Prostate gland (tissue), 2 donors: ENCODE data around the gene KRT26. TPM values are rescaled to one million over a fixed set of nuclear protein-coding genes. Genes with fewer than 3 reads are reported as not detected.

Experiments
- DNase-seq: peaks from one replicate; pipeline ENCODE4 v3.0.0-alpha.2; 2019; ENCODE audit warnings: low spot score
- H3K27ac ChIP-seq, 2 donors: fragments of 200-600 bp; sonication (generic); 2 replicates each; pipeline ENCODE4 v1.5.1; 2017 to 2019
- H3K27me3 ChIP-seq: fragments of 200-600 bp; sonication (generic); replicated peaks from 2 replicates; pipeline ENCODE4 v1.5.1; 2019; ENCODE audit not compliant: insufficient read depth
- H3K36me3 ChIP-seq, 2 donors: fragments of 200-600 bp; sonication (generic); 1 replicate in 1 of 2; 2 replicates in 1 of 2; pipeline versions ENCODE4 v1.5.1 to v1.8.1; 2017 to 2019
- H3K4me1 ChIP-seq: fragments of 200-600 bp; sonication (generic); replicated peaks from 2 replicates; pipeline ENCODE4 v1.5.1; 2019
- H3K4me3 ChIP-seq, 2 donors: fragments of 200-600 bp; sonication (generic); 2 replicates each; pipeline ENCODE4 v1.5.1; 2017 to 2019
- H3K9me3 ChIP-seq: fragments of 200-600 bp; sonication (generic); 2 replicates; pipeline ENCODE4 v1.5.1; 2017
- CTCF ChIP-seq, 4 experiments: fragments of 200-600 bp in 2 of 4; fragments of 450-650 bp in 2 of 4; sonication (generic) in 2 of 4; IDR thresholded peaks; 1 replicate in 3 of 4; 2 replicates in 1 of 4; pipeline ENCODE4 v1.5.1; 2016 to 2019; ENCODE audit warnings: antibody characterized with exemption in 4 of 4, mild to moderate bottlenecking in 2 of 4, moderate library complexity in 2 of 4
- POLR2A ChIP-seq: fragments of 450-650 bp; IDR thresholded peaks from one replicate; pipeline ENCODE4 v1.6.1; 2016; ENCODE audit warnings: antibody characterized with exemption, mild to moderate bottlenecking
- POLR2AphosphoS5 ChIP-seq: sonication (generic); formaldehyde crosslinking; IDR thresholded peaks from one replicate; pipeline ENCODE4 v1.6.1; 2017; ENCODE audit warnings: antibody characterized with exemption
- WGBS: methylation state at CpG from one replicate; pipeline ENCODE4 v1.1.5; 2018; 5-methylcytosine and 5-hydroxymethylcytosine counted together
- intact Hi-C: fragments of 100-400 bp; cut with DNase I; formaldehyde crosslinking; loops from one replicate; pipeline ENCODE4 v1.14.2; 2022
- total RNA-seq, 2 donors: library from RNA; depleted of rRNA; stranded (reverse); fragments of >200 nt; gene quantifications; one replicate each; pipeline ENCODE4 v1.1.0, GENCODE V29; 2016

The KRT26 gene
- total RNA-seq, 2 donors from 2014 or later, result 0.28 TPM; not detected in 1

- intact Hi-C loops, result no loop called here
- H3K9me3 ChIP-seq, result no peaks in the 10 kb centered on the region
- H3K4me3 ChIP-seq, result no peak overlapping the region
- DNase-seq, result no peak
- WGBS, result 66% methylated on average over 5 of the region's 5 CpGs
- no peaks in the 10 kb centered on the region for H3K27me3 ChIP-seq
- H3K36me3 ChIP-seq, result no peaks in the 10 kb centered on the region
- H3K27ac ChIP-seq, result no peak overlapping the region
- no peak for TF ChIP-seq POLR2A
- no peak for TF ChIP-seq POLR2AphosphoS5
- no peak for TF ChIP-seq CTCF (IDR thresholded peaks at IDR 0.05)
- no peaks in the 10 kb centered on the region for H3K4me1 ChIP-seq
Measured at GRCh38 chr17:40778461-40778860, 6.5 kb upstream of the KRT26 start.

GRCh38 chr17:40777971-40778370 lies 6.0 kb upstream of the KRT26 start:
- Histone ChIP-seq H3K27ac (no peak overlapping the region), H3K4me3 (no peak overlapping the region), H3K36me3 (no peaks in the 10 kb centered on the region), H3K27me3 (no peaks in the 10 kb centered on the region), H3K9me3 (no peaks in the 10 kb centered on the region), H3K4me1 (no peaks in the 10 kb centered on the region)
- intact Hi-C loops, result no loop called here
- TF ChIP-seq POLR2AphosphoS5 (no peak), CTCF (IDR thresholded peaks at IDR 0.05) (no peak), POLR2A (no peak)
- 84% methylated on average over 3 of the region's 3 CpGs for WGBS
- no peak for DNase-seq

DNA sequence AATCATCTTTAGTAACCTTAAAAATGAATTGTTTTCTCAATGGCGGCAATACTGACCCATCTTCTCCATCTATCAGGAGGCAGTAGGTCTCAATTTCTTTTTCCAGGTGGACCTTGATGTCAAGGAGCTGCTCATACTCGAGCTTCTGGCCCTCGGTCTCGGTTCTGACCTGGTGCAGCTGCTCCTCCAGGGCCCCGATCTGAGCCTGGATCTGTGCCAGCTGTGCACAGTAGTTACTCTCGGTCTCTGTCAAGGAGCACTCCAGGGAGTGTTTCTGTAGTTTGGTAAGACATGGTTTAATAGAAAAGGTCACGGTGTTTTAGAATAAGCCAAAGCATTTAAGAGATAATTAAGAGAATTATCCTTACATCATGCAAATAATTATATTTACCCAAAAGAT lies 5.5 kb upstream of the KRT26 start:
- Histone ChIP-seq H3K4me1 (no peaks in the 10 kb centered on the region), H3K4me3 (no peak overlapping the region), H3K36me3 (no peaks in the 10 kb centered on the region), H3K9me3 (no peaks in the 10 kb centered on the region), H3K27ac (no peak overlapping the region), H3K27me3 (no peaks in the 10 kb centered on the region)
- no peak for TF ChIP-seq CTCF (IDR thresholded peaks at IDR 0.05)
- TF ChIP-seq POLR2AphosphoS5, result no peak
- no peak for TF ChIP-seq POLR2A
- DNase-seq, result no peak
- intact Hi-C loops, result no loop called here
- 70% methylated on average over 7 of the region's 7 CpGs for WGBS

- no peaks in the 10 kb centered on the region for H3K4me1 ChIP-seq
- intact Hi-C loops, result no loop called here
- H3K36me3 ChIP-seq, result no peaks in the 10 kb centered on the region
- no peaks in the 10 kb centered on the region for H3K27me3 ChIP-seq
- TF ChIP-seq POLR2AphosphoS5 (no peak), CTCF (IDR thresholded peaks at IDR 0.05) (no peak), POLR2A (no peak)
- H3K4me3 ChIP-seq, result no peak overlapping the region
- WGBS, result 56% methylated on average over 4 of the region's 4 CpGs
- H3K27ac ChIP-seq, result no peak overlapping the region
- DNase-seq, result no peak
- H3K9me3 ChIP-seq, result no peaks in the 10 kb centered on the region
Measured at GRCh38 chr17:40775945-40776344, 3.9 kb upstream of the KRT26 start.

- Histone ChIP-seq H3K36me3 (no peaks in the 10 kb centered on the region), H3K9me3 (no peaks in the 10 kb centered on the region), H3K27ac (no peak overlapping the region), H3K4me1 (no peaks in the 10 kb centered on the region), H3K27me3 (no peaks in the 10 kb centered on the region), H3K4me3 (no peak overlapping the region)
- no peak for DNase-seq
- TF ChIP-seq POLR2AphosphoS5, result no peak
- TF ChIP-seq POLR2A, result no peak
- TF ChIP-seq CTCF (IDR thresholded peaks at IDR 0.05), result no peak
- intact Hi-C loops, result no loop called here
- WGBS, result 95% methylated on average over 2 of the region's 2 CpGs
Measured at GRCh38 chr17:40765657-40766056, 6.3 kb downstream of the KRT26 start.
